Uterus (tissue), 2 donors: ENCODE data around the gene TAAR9.

Experiments
- CTCF ChIP-seq, 4 experiments: fragments of 200-600 bp in 2 of 4; fragments of 450-650 bp in 2 of 4; sonication (generic) in 2 of 4; IDR thresholded peaks; one replicate each; pipeline ENCODE4 v1.5.1; 2016 to 2019; ENCODE audit warnings: antibody characterized with exemption in 4 of 4, mild to moderate bottlenecking in 2 of 4, moderate library complexity in 1 of 4
- POLR2A ChIP-seq, 2 donors: fragments of 450-650 bp; IDR thresholded peaks; one replicate each; pipeline ENCODE4 v1.6.1; 2016; ENCODE audit warnings: antibody characterized with exemption in 2 of 2, mild to moderate bottlenecking in 1 of 2, moderate library complexity in 1 of 2

DNA sequence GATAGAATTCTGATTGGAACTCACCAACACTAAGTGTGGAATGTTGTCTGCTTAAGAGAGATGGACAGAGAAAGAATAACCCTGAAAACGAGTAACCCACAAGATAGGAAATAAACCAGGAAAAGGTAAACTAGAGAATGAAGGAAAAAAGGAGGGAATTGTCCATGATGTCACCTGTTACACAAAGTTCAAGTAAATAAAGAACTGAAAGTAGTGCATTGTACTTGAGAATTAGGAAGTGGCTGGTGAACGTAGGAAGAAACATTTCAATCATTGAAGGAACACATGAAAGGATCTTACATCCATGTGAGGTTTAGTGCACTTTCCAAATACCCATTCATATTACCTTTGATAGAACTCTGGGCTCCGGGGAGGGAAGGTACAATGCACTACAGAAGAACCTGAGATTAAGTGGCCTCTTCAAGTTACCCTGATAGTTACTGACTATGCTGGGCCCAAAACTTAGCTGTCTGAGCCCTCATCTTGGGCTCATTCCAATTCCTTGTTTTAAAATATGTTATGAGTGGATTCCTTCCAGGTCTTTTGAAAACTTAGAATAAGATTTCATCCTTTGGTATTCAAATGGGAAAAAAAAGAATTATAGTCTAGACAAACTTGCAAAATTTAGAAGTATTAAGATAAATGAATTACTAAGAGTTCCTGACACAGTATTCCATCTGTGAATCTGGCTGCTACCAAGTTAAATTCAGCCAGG lies 24.1 kb upstream of the TAAR9 start:
- TF ChIP-seq CTCF (IDR thresholded peaks at IDR 0.05) (no peak), POLR2A (IDR thresholded peaks at IDR 0.05) (no peak)
